Sigmoid colon (tissue), 7 donors: ENCODE data around the gene DHX32. TPM values are rescaled to one million over a fixed set of nuclear protein-coding genes. Genes with fewer than 3 reads are reported as not detected.

Experiments used
- DNase-seq: peaks from one replicate; pipeline ENCODE4 v3.0.0-alpha.2; 2019
- H3K27ac ChIP-seq, 4 donors: fragments of 200-600 bp; sonication (generic); one replicate each; pipeline ENCODE4 v1.5.1; 2016 to 2019; ENCODE audit warnings: mild to moderate bottlenecking in 1 of 4
- H3K27me3 ChIP-seq, 3 donors: fragments of 200-600 bp; sonication (generic); one replicate each; pipeline ENCODE4 v1.5.1; 2019; ENCODE audit warnings: mild to moderate bottlenecking in 1 of 3
- H3K36me3 ChIP-seq, 4 donors: fragments of 200-600 bp; sonication (generic); one replicate each; pipeline ENCODE4 v1.5.1; 2016 to 2019
- H3K4me1 ChIP-seq, 4 donors: fragments of 200-600 bp; sonication (generic); one replicate each; pipeline ENCODE4 v1.5.1; 2017 to 2019
- H3K4me3 ChIP-seq, 4 donors: fragments of 200-600 bp; sonication (generic); one replicate each; pipeline ENCODE4 v1.5.1; 2017 to 2019; ENCODE audit warnings: mild to moderate bottlenecking in 2 of 4, moderate library complexity in 1 of 4
- H3K9me3 ChIP-seq, 4 donors: fragments of 200-600 bp in 3 of 4; sonication (generic) in 3 of 4; one replicate each; pipeline versions ENCODE4 v1.5.1 to v1.6.1; 2013 to 2019
- EP300 ChIP-seq, 4 donors: sonication (generic); formaldehyde crosslinking; IDR thresholded peaks; one replicate each; pipeline ENCODE4 v1.6.1; 2017; ENCODE audit warnings: antibody characterized with exemption in 4 of 4
- POLR2A ChIP-seq, 2 donors: fragments of 450-650 bp; IDR thresholded peaks; one replicate each; pipeline ENCODE4 v1.6.1; 2016; ENCODE audit warnings: antibody characterized with exemption in 2 of 2, mild to moderate bottlenecking in 2 of 2, moderate library complexity in 2 of 2
- POLR2AphosphoS5 ChIP-seq, 4 donors: sonication (generic); formaldehyde crosslinking; IDR thresholded peaks; one replicate each; pipeline ENCODE4 v1.6.1; 2017; ENCODE audit warnings: antibody characterized with exemption in 4 of 4
- WGBS, 2 donors: extraction: QIAGEN DNeasy Blood & Tissue Kit; methylation state at CpG; one replicate each; pipeline ENCODE4 v1.1.7; 2013; 5-methylcytosine and 5-hydroxymethylcytosine counted together
- intact Hi-C: fragments of 100-400 bp; cut with DNase I; formaldehyde crosslinking; loops from one replicate; pipeline ENCODE4 v1.15.1; 2023
- polyA plus RNA-seq, 3 donors: library from polyadenylated mRNA; stranded (reverse); fragments of 200-250 nt; gene quantifications; one replicate each; pipeline ENCODE4 v1.2.3, GENCODE V29; 2013
- total RNA-seq, 4 donors: library from RNA; depleted of rRNA; stranded (reverse); fragments of >200 nt; gene quantifications; one replicate each; pipeline ENCODE4 v1.1.0, GENCODE V29; 2016
- TF ChIP-seq, protein P1 (sequence below), 4 experiments: fragments of 450-650 bp in 3 of 4; fragments of 200-600 bp in 1 of 4; IDR thresholded peaks; one replicate each; pipeline ENCODE4 v1.5.1; 2016 to 2019; ENCODE audit warnings: antibody characterized with exemption in 4 of 4, mild to moderate bottlenecking in 3 of 4, moderate library complexity in 2 of 4
- donor health status: healthy with polysubstance abuse.
- donor health status: Bipolar disorder and iron deficiency.
- donor health status: healthy.

The DHX32 gene
- total and polyA plus RNA-seq, 7 donors, result 16.0 to 57.8 (median 22.4) TPM

DNA sequence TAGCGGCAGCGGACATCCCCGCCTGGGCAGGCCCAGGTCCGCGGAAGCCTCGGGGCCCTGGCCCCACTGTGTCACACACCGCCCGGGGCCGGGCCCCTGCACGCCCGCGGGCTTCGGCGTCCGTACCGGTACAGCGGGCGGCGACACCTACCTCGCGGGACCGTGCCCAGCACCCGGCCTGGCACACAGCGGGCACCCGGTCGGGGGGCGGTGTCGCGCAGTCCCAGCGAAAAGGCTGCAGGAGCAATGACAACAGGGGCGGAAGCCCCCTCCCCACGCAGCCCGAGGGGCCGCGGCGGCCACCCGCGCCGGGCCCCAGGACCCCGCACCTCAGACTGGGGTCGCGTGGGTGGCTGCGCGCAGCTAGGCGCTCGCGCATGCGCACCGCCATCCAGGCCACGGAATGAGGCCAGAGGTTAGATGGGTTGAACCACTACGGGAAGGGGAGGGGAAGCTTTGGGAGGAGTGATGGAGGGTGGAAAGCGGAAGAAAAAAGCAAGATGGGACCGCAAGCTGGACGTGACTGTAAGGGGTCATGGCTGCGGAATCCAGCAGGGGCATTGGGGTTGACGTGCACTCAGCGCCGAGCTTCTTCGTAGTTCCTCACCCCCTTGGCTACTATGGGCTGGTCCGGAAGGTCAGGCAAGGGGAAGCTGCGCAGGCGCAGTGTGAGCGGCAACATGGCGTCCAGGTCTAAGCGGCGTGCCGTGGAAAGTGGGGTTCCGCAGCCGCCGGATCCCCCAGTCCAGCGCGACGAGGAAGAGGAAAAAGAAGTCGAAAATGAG is 58.0 kb downstream of the DHX32 start, which contains the start of the genes BCCIP and UROS:
BCCIP (plus strand) TSS at position 669 of the 785 bp plus-strand sequence; CDS start at position 681, 12 bp downstream.
UROS (minus strand) TSS at position 381 of the 785 bp plus-strand sequence. CDS start 6,759 bp downstream, outside the sequence.
- Histone ChIP-seq H3K9me3 (no peaks in the 10 kb centered on the region), H3K36me3 (peaks cover 0 to 20% (median 3%) of the 10 kb centered on the region in 4 donors), H3K4me3 (peak within 1 kb of the TSS; percentile 91 to 97 (median 93)), H3K27ac (peak within 1 kb of the TSS; percentile 80 to 91 (median 88)), H3K27me3 (no peaks in the 10 kb centered on the region), H3K4me1 (peaks cover 0 to 37% (median 31%) of the 10 kb centered on the region in 4 donors)
- TF ChIP-seq POLR2AphosphoS5 (IDR thresholded peaks at IDR 0.05), result peak; percentile 67 to 89 (median 80)
- peak; percentile 15 to 25 for TF ChIP-seq POLR2A (IDR thresholded peaks at IDR 0.05)
- TF ChIP-seq, protein P1, sequence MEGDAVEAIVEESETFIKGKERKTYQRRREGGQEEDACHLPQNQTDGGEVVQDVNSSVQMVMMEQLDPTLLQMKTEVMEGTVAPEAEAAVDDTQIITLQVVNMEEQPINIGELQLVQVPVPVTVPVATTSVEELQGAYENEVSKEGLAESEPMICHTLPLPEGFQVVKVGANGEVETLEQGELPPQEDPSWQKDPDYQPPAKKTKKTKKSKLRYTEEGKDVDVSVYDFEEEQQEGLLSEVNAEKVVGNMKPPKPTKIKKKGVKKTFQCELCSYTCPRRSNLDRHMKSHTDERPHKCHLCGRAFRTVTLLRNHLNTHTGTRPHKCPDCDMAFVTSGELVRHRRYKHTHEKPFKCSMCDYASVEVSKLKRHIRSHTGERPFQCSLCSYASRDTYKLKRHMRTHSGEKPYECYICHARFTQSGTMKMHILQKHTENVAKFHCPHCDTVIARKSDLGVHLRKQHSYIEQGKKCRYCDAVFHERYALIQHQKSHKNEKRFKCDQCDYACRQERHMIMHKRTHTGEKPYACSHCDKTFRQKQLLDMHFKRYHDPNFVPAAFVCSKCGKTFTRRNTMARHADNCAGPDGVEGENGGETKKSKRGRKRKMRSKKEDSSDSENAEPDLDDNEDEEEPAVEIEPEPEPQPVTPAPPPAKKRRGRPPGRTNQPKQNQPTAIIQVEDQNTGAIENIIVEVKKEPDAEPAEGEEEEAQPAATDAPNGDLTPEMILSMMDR (IDR thresholded peaks at IDR 0.05), result no peak
- 0% methylated on average over 74 of the region's 74 CpGs for WGBS, 2 donors
- intact Hi-C loops, result loop anchor here (5.0 to 10.0 kb wide), 3 partner anchors 101 to 1018 kb away; partner anchors contain the start of gene ABRAXAS2
- peak; percentile 95 for DNase-seq

DNA sequence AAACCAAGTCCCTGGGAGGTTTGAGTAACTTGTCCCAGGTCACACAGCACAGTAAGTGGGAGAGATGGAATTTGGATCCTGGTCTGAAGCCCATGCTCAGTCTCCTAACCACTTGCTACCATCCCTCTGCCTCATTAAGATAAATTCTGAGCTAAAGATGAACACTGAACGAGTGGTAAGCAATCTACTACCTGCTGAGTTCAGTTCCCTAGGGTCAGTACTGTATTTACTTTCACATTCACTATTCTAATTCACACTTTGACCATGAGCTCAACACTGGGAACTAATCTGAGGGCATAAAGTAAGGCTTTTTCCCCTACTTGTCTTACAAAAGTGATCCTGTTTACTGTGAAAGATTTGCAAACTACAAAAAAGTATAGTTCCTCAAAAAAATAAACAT is 60.4 kb downstream of the DHX32 start:
- TF ChIP-seq POLR2A (IDR thresholded peaks at IDR 0.05) (no peak), POLR2AphosphoS5 (IDR thresholded peaks at IDR 0.05) (no peak), EP300 (IDR thresholded peaks at IDR 0.05) (no peak)
- TF ChIP-seq, protein P1 (IDR thresholded peaks at IDR 0.05), result no peak
- Histone ChIP-seq H3K4me1 (peaks cover 0 to 32% (median 28%) of the 10 kb centered on the region in 4 donors), H3K36me3 (peaks cover 0 to 7% (median 4%) of the 10 kb centered on the region in 4 donors), H3K27me3 (no peaks in the 10 kb centered on the region), H3K9me3 (no peaks in the 10 kb centered on the region), H3K27ac (no peak overlapping the region), H3K4me3 (no peak overlapping the region)
- intact Hi-C loops, result loop anchor here (5.0 to 10.0 kb wide), 3 partner anchors 98 to 1016 kb away; partner anchors contain the start of gene ABRAXAS2
- 38 to 51% methylated on average over 1 of the region's 1 CpG for WGBS, 2 donors
- DNase-seq, result no peak

DNA sequence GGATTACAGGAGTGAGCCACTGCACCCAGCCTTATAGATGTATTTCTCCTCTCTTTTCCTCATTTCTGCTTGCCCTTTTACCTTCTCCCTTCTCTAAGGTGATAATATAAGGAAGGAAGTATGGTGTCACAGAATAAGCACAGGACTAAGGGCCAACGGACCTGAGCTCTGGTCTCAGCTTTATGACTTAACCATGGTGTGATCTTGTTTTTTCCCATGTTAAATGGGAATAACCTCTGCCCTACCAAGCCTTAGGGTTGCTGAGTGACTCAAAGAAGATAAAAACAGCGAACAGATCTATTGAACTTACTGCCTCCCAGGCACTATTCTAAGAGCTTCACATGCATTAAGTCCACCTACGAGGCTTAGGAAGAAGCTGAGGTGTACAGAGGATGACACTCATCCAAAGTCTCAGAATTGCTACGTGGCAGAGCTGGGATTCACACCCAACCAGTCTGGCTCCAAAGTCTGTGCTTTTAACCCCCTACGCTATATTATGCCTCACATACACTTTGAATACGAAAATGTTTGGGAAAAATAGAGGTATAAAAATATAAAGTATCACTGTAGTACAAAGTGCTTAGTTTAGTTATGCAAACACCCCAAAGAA is 63.6 kb downstream of the DHX32 start:
- Histone ChIP-seq H3K36me3 (peaks cover 7 to 39% (median 25%) of the 10 kb centered on the region in 4 donors), H3K4me3 (no peak overlapping the region), H3K27ac (no peak overlapping the region), H3K4me1 (peaks cover 0 to 11% (median 7%) of the 10 kb centered on the region in 4 donors), H3K27me3 (no peaks in the 10 kb centered on the region), H3K9me3 (no peaks in the 10 kb centered on the region)
- 71 to 88% methylated on average over 6 of the region's 6 CpGs for WGBS, 2 donors
- no peak for DNase-seq
- TF ChIP-seq, protein P1 (IDR thresholded peaks at IDR 0.05), result no peak
- TF ChIP-seq POLR2A (IDR thresholded peaks at IDR 0.05), result no peak
- TF ChIP-seq POLR2AphosphoS5 (IDR thresholded peaks at IDR 0.05), result no peak
- TF ChIP-seq EP300 (IDR thresholded peaks at IDR 0.05), result no peak
- intact Hi-C loops, result no loop called here

DNA sequence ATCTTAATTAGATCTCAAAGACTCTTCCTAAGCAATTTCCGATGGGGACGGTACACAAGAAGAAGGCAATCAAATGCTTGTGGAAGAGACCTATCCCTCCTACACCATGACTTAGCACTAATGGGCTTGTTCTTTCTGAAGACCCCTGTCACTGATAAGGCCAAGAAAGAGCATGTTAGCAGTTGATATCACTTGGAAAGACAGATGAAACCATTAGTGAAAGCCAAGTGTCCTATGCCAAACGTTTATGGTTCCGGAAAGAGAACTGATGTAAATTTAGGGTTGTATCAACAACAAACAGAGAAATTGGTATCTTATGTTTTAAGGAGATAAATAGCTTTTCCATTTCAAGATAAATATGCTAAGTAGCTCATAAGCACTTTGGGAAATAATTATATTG is 64.5 kb downstream of the DHX32 start:
- no peak for DNase-seq
- Histone ChIP-seq H3K4me3 (no peak overlapping the region), H3K9me3 (no peaks in the 10 kb centered on the region), H3K27ac (no peak overlapping the region), H3K36me3 (peaks cover 7 to 48% (median 25%) of the 10 kb centered on the region in 4 donors), H3K27me3 (no peaks in the 10 kb centered on the region), H3K4me1 (peaks cover 0 to 2% (median 0%) of the 10 kb centered on the region in 4 donors)
- intact Hi-C loops, result no loop called here
- TF ChIP-seq, protein P1 (IDR thresholded peaks at IDR 0.05), result no peak
- no peak for TF ChIP-seq EP300 (IDR thresholded peaks at IDR 0.05)
- TF ChIP-seq POLR2AphosphoS5 (IDR thresholded peaks at IDR 0.05), result no peak
- TF ChIP-seq POLR2A (IDR thresholded peaks at IDR 0.05), result no peak
- 92 to 93% methylated on average over 4 of the region's 4 CpGs for WGBS, 2 donors
